Panc1 (cell line): Measurements from ENCODE around the gene RIT2. TPM values are rescaled to one million over a fixed set of nuclear protein-coding genes. Genes with fewer than 3 reads are reported as not detected.

Experiments used
- ATAC-seq: fragments of 200-7000 bp; cut with Tn5 transposase; 2 replicates; pipeline ENCODE4 v1.9.1; 2020; ENCODE audit warnings: mild to moderate bottlenecking, moderate library complexity
- BruUV-seq: library from RNA; stranded (reverse); fragments of 400-500 nt; replicated peaks from 2 replicates; lab custom pipeline; 2021; lab: Mats Ljungman, UMichigan
- CTCF ChIA-PET: fragments of 300-600 bp; sonication (Branson Sonifier 250); formaldehyde crosslinking; loops from one replicate; lab custom pipeline; 2022; ENCODE audit warnings: antibody characterized with exemption; lab: Charles Lee
- POLR2A ChIA-PET: fragments of 300-600 bp; sonication (Branson Sonifier 250); formaldehyde crosslinking; loops from one replicate; lab custom pipeline; 2022; ENCODE audit warnings: antibody characterized with exemption; lab: Charles Lee
- DNase-seq: peaks from one replicate; pipeline ENCODE4 v3.0.0-alpha.2; 2010; ENCODE audit warnings: low read depth, low spot score
- H3K27ac ChIP-seq: 2 replicates; pipeline ENCODE4 v1.5.1; 2011; ENCODE audit warnings: mild to moderate bottlenecking, low read length, inconsistent platforms
- H3K27me3 ChIP-seq: fragments of 200-500 bp; sonication (Bioruptor generic); 2 replicates; pipeline ENCODE4 v1.6.0; 2014; ENCODE audit warnings: low read length, inconsistent platforms; ENCODE audit not compliant: control insufficient read depth, insufficient read depth
- H3K36me3 ChIP-seq: fragments of 200-500 bp; sonication (Bioruptor generic); 2 replicates; pipeline ENCODE4 v1.5.1; 2014; ENCODE audit warnings: inconsistent platforms, mild to moderate bottlenecking, low read length, moderate library complexity; ENCODE audit not compliant: control insufficient read depth, insufficient read depth
- H3K4me1 ChIP-seq: 2 replicates; pipeline ENCODE4 v1.5.1; 2011; ENCODE audit warnings: inconsistent platforms, mild to moderate bottlenecking, low read length, moderate library complexity; ENCODE audit not compliant: control insufficient read depth, insufficient read depth
- H3K4me3 ChIP-seq, 2 experiments: 2 replicates each; pipeline ENCODE4 v1.5.1; 2011 to 2012; ENCODE audit warnings: low read depth in 2 of 2, low read length in 2 of 2, mild to moderate bottlenecking in 2 of 2, inconsistent platforms in 1 of 2, moderate library complexity in 1 of 2
- H3K9me3 ChIP-seq: fragments of 200-500 bp; sonication (Bioruptor generic); 2 replicates; pipeline ENCODE4 v1.5.1; 2014; ENCODE audit warnings: low read depth, mild to moderate bottlenecking, inconsistent platforms, low read length, moderate library complexity; ENCODE audit not compliant: control insufficient read depth, insufficient read depth
- POLR2AphosphoS5 ChIP-seq: IDR thresholded peaks from 2 replicates; pipeline ENCODE4 v1.6.1; 2012; ENCODE audit warnings: mild to moderate bottlenecking, low read depth, low read length, moderate library complexity
- SIN3A ChIP-seq: IDR thresholded peaks from 2 replicates; pipeline ENCODE4 v1.6.1; 2012; ENCODE audit warnings: low read depth, mild to moderate bottlenecking, low read length, moderate library complexity, borderline replicate concordance; ENCODE audit not compliant: insufficient read depth
- TCF7L2 ChIP-seq: IDR thresholded peaks from 2 replicates; pipeline ENCODE4 v1.6.1; 2011; ENCODE audit warnings: mild to moderate bottlenecking, low read depth, low read length, inconsistent platforms
- in situ Hi-C: cut with HindIII; loops from 2 replicates; pipeline ENCODE4 v1.10.0; 2016; ENCODE audit warnings: low sequenced_read_pairs, low pct_unique_long_range_greater_than_20kb
- intact Hi-C: fragments of 100-400 bp; cut with micrococcal nuclease; formaldehyde crosslinking; loops from one replicate; pipeline ENCODE4 v1.10.0; 2022; ENCODE audit not compliant: unreplicated experiment
- total RNA-seq: library from RNA; stranded (reverse); gene quantifications from one replicate; pipeline ENCODE4 v1.2.1, GENCODE V29; 2021; ENCODE audit not compliant: unreplicated experiment
- TF ChIP-seq, protein P1 (sequence below): fragments of 450-650 bp; IDR thresholded peaks from 2 replicates; pipeline ENCODE4 v1.5.1; 2017; ENCODE audit warnings: mild to moderate bottlenecking
- TF ChIP-seq, protein P2 (sequence below), 2 experiments: IDR thresholded peaks; 2 replicates each; pipeline ENCODE4 v1.6.1; 2011 to 2012; ENCODE audit warnings: low read depth in 2 of 2, control low read depth in 1 of 2, low read length in 1 of 2, mild to moderate bottlenecking in 1 of 2, moderate library complexity in 1 of 2; ENCODE audit not compliant: insufficient read depth in 1 of 2

RIT2 gene
- total RNA-seq, 1 experiment from 2014 or later, result not detected

DNA sequence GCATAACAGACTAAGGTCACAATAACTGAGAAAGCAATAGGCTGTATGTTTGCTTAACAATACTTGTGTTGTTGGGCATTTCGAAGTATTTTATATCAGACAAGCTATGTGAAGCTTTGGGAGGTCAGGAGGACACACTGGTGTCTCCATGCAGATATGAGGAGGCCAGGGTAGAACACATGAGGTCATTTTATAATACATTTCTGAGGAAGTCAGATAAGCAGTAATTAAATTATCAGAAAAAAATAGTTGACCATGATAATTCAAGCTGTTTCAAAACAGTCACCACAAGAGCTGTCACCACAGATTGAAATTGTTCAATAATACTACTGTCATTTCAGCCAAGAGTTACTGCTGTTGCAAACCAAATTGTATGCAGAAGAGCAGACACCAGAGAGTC, 160.6 kb downstream of the RIT2 start:
- DNase-seq (no peak), ATAC-seq (no peak)
- in situ Hi-C loops, result no loop called here
- no TSS peak for BruUV-seq
- Histone ChIP-seq H3K9me3 (no peaks in the 10 kb centered on the region), H3K36me3 (no peaks in the 10 kb centered on the region), H3K4me3 (no peak overlapping the region), H3K27me3 (no peaks in the 10 kb centered on the region), H3K27ac (no peak overlapping the region), H3K4me1 (no peaks in the 10 kb centered on the region)
- POLR2A ChIA-PET, result no interaction called here
- TF ChIP-seq SIN3A (no peak), POLR2AphosphoS5 (no peak), TCF7L2 (no peak)
- TF ChIP-seq, protein P1, sequence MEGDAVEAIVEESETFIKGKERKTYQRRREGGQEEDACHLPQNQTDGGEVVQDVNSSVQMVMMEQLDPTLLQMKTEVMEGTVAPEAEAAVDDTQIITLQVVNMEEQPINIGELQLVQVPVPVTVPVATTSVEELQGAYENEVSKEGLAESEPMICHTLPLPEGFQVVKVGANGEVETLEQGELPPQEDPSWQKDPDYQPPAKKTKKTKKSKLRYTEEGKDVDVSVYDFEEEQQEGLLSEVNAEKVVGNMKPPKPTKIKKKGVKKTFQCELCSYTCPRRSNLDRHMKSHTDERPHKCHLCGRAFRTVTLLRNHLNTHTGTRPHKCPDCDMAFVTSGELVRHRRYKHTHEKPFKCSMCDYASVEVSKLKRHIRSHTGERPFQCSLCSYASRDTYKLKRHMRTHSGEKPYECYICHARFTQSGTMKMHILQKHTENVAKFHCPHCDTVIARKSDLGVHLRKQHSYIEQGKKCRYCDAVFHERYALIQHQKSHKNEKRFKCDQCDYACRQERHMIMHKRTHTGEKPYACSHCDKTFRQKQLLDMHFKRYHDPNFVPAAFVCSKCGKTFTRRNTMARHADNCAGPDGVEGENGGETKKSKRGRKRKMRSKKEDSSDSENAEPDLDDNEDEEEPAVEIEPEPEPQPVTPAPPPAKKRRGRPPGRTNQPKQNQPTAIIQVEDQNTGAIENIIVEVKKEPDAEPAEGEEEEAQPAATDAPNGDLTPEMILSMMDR, result no peak
- TF ChIP-seq, protein P2, sequence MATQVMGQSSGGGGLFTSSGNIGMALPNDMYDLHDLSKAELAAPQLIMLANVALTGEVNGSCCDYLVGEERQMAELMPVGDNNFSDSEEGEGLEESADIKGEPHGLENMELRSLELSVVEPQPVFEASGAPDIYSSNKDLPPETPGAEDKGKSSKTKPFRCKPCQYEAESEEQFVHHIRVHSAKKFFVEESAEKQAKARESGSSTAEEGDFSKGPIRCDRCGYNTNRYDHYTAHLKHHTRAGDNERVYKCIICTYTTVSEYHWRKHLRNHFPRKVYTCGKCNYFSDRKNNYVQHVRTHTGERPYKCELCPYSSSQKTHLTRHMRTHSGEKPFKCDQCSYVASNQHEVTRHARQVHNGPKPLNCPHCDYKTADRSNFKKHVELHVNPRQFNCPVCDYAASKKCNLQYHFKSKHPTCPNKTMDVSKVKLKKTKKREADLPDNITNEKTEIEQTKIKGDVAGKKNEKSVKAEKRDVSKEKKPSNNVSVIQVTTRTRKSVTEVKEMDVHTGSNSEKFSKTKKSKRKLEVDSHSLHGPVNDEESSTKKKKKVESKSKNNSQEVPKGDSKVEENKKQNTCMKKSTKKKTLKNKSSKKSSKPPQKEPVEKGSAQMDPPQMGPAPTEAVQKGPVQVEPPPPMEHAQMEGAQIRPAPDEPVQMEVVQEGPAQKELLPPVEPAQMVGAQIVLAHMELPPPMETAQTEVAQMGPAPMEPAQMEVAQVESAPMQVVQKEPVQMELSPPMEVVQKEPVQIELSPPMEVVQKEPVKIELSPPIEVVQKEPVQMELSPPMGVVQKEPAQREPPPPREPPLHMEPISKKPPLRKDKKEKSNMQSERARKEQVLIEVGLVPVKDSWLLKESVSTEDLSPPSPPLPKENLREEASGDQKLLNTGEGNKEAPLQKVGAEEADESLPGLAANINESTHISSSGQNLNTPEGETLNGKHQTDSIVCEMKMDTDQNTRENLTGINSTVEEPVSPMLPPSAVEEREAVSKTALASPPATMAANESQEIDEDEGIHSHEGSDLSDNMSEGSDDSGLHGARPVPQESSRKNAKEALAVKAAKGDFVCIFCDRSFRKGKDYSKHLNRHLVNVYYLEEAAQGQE (IDR thresholded peaks at IDR 0.05; ENCODE audit: insufficient read depth in 1 of 2, low read depth in 2 of 2, low read length in 1 of 2), result no peak
- intact Hi-C loops, result no loop called here
- CTCF ChIA-PET, result no interaction called here

DNA sequence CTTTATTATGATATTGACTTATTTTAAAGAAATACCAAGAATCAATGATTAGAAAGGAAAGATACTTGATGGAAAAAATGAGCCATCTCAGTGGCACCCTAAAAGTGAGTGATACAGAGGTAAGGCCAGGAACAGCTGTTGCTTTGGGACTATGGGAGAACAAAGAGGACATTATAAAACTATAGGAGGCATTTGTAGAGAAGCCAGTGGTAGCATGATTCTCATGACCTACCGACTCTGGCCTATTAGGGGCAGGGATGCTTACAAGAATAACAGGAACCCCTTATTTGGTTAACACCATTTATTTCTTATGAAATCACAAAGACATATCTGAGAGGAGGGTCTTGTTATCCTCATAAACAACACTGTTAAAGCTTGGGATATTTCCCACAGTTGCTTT, 162.2 kb downstream of the RIT2 start:
- Histone ChIP-seq H3K27me3 (no peaks in the 10 kb centered on the region), H3K4me1 (no peaks in the 10 kb centered on the region), H3K36me3 (no peaks in the 10 kb centered on the region), H3K4me3 (no peak overlapping the region), H3K27ac (no peak overlapping the region), H3K9me3 (no peaks in the 10 kb centered on the region)
- in situ Hi-C loops (no loop called here), intact Hi-C loops (no loop called here)
- POLR2A ChIA-PET, result no interaction called here
- no peak for TF ChIP-seq POLR2AphosphoS5
- TF ChIP-seq, protein P2 (IDR thresholded peaks at IDR 0.05; ENCODE audit: insufficient read depth in 1 of 2, low read depth in 2 of 2, low read length in 1 of 2), result no peak
- TF ChIP-seq SIN3A, result no peak
- no peak for TF ChIP-seq TCF7L2
- BruUV-seq, result no TSS peak
- no peak for ATAC-seq
- no peak for DNase-seq
- CTCF ChIA-PET, result no interaction called here
